HG02970 (cell line): ENCODE measurements around the gene CAVIN3.

Experiments used
- ATAC-seq: cut with Tn5 transposase; IDR thresholded peaks from one replicate; pipeline ENCODE4 v1.9.1; 2021; ENCODE audit warnings: mild to moderate bottlenecking, moderate library complexity, moderate number of reproducible peaks; ENCODE audit not compliant: unreplicated experiment, low FRiP score

CAVIN3 gene

DNA sequence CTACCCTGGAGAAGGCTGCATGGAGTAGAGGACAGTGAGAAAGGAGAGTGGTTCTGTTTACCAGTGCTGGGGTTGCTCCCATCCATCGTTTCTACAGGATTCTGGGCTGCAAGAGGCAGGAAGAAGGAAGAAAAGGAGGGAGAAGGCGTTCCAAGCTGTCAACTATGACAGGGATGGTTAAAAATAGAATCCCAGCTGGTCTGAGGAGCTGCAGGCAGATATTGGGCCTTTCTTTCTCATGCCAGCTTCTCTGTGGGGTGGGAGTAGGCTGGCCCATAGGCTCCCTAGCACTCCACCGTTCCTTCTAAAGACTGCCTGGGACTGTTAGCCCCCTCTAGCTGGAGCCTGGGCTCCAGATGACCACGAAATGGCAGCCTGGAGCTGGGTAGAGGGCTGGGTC, 47.1 kb downstream of the CAVIN3 start:
- no peak for ATAC-seq

DNA sequence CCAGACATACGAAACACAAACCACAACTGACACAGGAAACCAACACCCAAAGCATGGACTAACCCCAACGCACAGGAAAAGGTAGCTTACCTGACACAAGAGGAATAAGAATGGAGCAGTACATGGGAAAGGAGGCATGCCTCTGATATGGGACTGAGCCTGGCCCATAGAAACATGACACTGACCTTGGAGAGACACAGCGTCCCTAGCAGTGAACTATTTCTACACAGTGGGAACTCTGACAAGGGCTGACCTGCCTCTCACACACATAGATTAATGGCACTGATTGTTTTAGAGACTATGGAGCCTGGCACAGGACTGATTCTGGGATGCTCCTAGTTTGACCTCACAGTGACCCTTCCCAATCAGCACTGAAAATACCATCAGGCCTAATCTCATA, 48.7 kb downstream of the CAVIN3 start:
- no peak for ATAC-seq

DNA sequence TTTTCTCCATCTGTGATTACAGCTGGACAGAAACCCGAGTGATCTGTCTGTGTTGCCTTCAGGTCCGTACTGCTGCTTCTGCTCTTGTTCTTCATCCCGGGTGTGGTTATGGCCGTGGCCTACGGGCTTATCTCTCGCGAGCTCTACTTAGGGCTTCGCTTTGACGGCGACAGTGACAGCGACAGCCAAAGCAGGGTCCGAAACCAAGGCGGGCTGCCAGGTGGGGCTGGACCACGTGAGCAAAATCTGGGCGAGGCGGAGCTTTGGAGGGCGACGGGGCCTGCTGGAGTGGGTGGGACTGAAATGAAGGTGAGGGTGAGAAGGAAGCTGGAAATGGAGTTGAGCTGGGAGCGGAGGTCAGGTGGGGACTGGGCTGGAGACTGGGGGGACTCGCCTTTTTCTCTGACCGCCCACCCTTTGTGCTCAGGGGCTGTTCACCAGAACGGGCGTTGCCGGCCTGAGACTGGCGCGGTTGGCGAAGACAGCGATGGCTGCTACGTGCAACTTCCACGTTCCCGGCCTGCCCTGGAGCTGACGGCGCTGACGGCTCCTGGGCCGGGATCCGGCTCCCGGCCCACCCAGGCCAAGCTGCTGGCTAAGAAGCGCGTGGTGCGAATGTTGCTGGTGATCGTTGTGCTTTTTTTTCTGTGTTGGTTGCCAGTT, 49.6 kb downstream of the CAVIN3 start:
- no peak for ATAC-seq

DNA sequence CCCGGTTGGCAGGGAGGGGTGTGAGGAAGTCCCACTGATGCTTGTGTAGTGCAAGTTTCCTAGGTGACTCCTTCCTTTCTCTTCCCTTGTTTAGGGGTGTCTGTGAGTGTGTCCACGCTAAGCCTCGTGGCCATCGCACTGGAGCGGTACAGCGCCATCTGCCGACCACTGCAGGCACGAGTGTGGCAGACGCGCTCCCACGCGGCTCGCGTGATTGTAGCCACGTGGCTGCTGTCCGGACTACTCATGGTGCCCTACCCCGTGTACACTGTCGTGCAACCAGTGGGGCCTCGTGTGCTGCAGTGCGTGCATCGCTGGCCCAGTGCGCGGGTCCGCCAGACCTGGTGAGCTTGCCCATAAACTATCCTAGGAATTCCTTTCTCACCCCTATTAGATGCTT, 50.3 kb downstream of the CAVIN3 start:
- no peak for ATAC-seq
